Activated naive CD4-positive, alpha-beta T cell treated with anti-CD3 and anti-CD28 coated beads, Interleukin-2, amount 50 U/mL, for 16 hours (primary cell): ENCODE results near the gene SLC9A9.
"Not testable (repeated sequence)": the region's sequence is repeated elsewhere in the genome, so short reads cannot be mapped to it uniquely, and the experiment has no call there.

Experiments used
- DNase-seq: peaks from one replicate; pipeline ENCODE4 v3.0.0-alpha.2; 2020

Gene SLC9A9

GRCh38 chr3:143306407-143306806, 541.9 kb downstream of the SLC9A9 start:
- no peak for DNase-seq

GRCh38 chr3:143302638-143303171, 545.6 kb downstream of the SLC9A9 start:
- DNase-seq = no peak

- no peak for DNase-seq
Measured at GRCh38 chr3:143301031-143301901, 547.0 kb downstream of the SLC9A9 start.

GRCh38 chr3:143298886-143299535, 549.3 kb downstream of the SLC9A9 start:
- DNase-seq = no peak

- no peak for DNase-seq
Measured at GRCh38 chr3:143298380-143298779, 549.9 kb downstream of the SLC9A9 start.

- no peak for DNase-seq
Measured at GRCh38 chr3:143295201-143296080, 552.8 kb downstream of the SLC9A9 start.

- no peak for DNase-seq
Measured at GRCh38 chr3:143294188-143294587, 554.1 kb downstream of the SLC9A9 start.

GRCh38 chr3:143291836-143292447, 556.3 kb downstream of the SLC9A9 start:
- no peak for DNase-seq

GRCh38 chr3:143288944-143289343, 559.3 kb downstream of the SLC9A9 start:
- no peak for DNase-seq

- DNase-seq = no peak
Measured at GRCh38 chr3:143287403-143287802, 560.9 kb downstream of the SLC9A9 start.

- DNase-seq = no peak
Measured at GRCh38 chr3:143286392-143287010, 561.8 kb downstream of the SLC9A9 start.

- DNase-seq = no peak
Measured at GRCh38 chr3:143283432-143284128, 564.7 kb downstream of the SLC9A9 start.

GRCh38 chr3:143280984-143281383, 567.3 kb downstream of the SLC9A9 start:
- no peak for DNase-seq

GRCh38 chr3:143279567-143279966, 568.7 kb downstream of the SLC9A9 start:
- DNase-seq = not testable (repeated sequence)

GRCh38 chr3:143278721-143279120, 569.5 kb downstream of the SLC9A9 start:
- DNase-seq = no peak

- no peak for DNase-seq
Measured at GRCh38 chr3:143277531-143277930, 570.7 kb downstream of the SLC9A9 start.

- DNase-seq = no peak
Measured at GRCh38 chr3:143276592-143276991, 571.7 kb downstream of the SLC9A9 start.

- DNase-seq = no peak
Measured at GRCh38 chr3:143273975-143274690, 574.1 kb downstream of the SLC9A9 start.

- no peak for DNase-seq
Measured at GRCh38 chr3:143271136-143271535, 577.1 kb downstream of the SLC9A9 start.

GRCh38 chr3:143269741-143270140, 578.5 kb downstream of the SLC9A9 start:
- DNase-seq = no peak

GRCh38 chr3:143267989-143268388, 580.3 kb downstream of the SLC9A9 start:
- DNase-seq = no peak
